Measurements from ENCODE around the gene NPTX1.

The NPTX1 gene

DNA sequence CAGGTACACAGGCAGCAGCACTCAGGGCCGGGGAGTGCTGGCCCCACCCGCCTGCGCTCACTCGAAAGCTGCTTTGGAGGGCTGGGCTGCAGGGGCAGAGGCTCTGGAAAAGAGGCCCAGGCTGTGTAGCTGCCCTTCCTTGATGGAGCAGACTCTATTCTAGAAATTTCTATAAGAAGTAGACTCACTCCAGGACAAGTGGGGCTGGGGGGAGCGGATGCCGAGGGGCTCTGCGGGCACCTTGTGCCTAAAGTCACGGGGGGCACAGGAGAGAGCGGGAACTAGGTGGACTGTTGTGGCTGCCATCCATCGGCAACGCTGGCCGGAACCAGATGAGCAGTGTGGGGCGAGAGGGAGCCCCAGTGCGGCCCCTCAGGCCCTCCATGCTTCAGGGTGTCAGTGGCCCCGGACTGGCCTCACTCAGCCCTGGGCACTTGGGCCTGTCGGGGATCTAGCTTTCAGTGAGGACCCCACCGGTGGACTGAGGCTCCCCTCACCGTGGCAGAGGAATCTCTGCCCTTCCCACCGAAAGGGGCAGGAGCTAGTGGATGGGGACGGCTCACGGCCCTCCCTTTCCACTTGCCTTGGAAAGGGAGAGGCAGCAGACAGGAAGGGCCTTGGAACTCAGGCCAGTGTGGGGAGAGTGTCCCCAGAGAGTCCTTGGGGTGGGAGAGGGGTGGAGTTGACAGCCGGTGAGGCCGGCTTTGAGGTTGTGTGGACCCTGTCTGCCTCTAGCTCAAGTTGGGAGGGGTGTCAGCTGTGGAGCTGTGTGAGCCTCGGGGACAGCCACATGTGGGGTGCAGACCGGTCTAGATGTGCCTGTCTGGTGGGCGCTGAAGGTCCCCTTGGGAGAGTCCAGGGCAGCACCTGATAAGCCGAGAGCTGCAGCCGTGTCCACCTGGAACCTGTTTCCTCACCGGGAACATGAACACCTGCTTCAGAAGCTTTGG is 44.9 kb downstream of the NPTX1 start:
- TF ChIP-seq POLR2A (IDR thresholded peaks at IDR 0.05; ENCODE audit: low read depth, low read length) = no peak
- DNase-seq (ENCODE audit: insufficient read length, low spot score) = no peak
- FAIRE-seq = no peak

GRCh38 chr17:80430446-80431245 is 45.8 kb downstream of the NPTX1 start:
- no peak for DNase-seq (ENCODE audit: insufficient read length, low spot score)
- TF ChIP-seq POLR2A (IDR thresholded peaks at IDR 0.05; ENCODE audit: low read depth, low read length) = no peak
- no peak for FAIRE-seq

DNA sequence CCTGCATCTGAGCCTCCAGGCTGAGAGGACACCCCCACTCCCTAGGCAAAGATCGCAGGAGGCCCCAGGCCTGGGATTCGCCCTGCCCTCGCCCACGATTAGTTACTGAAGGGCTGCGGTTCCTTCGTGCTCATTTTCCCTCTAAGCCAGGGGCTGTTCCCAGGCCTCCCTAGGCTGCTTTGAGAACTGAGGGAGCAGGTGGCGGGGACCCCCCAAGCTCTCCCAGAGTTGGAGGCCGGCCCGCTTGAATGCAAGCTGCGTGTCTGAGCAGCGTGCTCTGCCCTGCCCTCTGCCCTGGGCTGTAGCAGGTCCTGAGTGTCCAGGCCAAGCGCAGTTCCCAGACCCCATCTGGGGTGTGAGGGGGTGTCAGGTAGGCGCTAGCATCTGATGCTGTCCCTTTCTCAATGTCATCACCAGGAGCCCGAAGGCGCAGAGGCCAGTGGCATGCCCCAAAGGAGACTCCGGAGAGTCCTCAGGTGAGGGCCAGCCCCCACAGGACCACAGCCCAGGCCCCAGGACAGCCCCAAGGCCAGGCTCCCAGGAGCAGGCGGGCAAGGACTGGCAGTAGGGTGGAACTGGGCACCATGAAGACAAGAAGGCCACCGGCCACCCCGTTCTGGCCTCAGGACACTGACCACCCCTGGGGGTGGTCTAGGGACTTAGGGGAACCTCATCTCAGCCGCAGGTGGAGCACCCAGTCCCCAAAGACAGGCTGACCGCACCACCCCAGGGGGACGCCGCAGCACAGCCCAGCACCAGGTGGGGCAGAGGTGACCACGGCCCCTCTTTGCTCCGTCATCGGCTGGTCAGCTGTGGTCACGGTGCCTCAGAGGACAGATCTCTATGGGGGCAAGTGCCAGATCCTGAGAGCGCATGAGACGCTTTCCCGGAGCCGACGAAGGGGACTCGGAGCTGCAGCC is 46.8 kb downstream of the NPTX1 start:
- DNase-seq (ENCODE audit: insufficient read length, low spot score) (no peak), FAIRE-seq (no peak)
- no peak for TF ChIP-seq POLR2A (IDR thresholded peaks at IDR 0.05; ENCODE audit: low read depth, low read length)

DNA sequence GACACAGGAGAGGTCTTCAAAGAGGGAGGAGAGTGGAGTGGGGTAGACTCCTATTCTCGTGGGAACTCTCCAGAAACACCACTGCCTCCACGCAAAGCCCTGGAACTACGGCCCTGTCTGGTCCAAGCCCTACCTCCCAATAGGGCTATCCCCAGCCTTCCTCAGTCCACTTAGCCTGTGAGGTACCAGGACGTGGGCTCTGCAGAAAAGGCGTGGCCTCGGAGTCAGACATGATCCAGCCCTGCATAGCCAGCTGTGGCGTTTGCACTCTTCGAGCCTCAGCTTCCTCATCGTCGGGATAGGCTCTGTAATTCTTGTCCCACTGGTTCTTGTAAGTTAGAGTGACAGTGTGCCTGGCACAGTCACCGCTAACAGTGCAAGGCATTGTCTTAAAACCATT is 47.6 kb downstream of the NPTX1 start:
- FAIRE-seq = no peak

GRCh38 chr17:80428363-80428762 is 48.0 kb downstream of the NPTX1 start:
- DNase-seq (ENCODE audit: insufficient read length, low spot score) (no peak), FAIRE-seq (no peak)
- no peak for TF ChIP-seq POLR2A (IDR thresholded peaks at IDR 0.05; ENCODE audit: low read depth, low read length)

More for the DNA sequence above, 47.6 kb downstream of the NPTX1 start:
- no peak for DNase-seq (ENCODE audit: insufficient read length, low spot score)
- no peak for TF ChIP-seq POLR2A (IDR thresholded peaks at IDR 0.05; ENCODE audit: low read depth, low read length)

- FAIRE-seq = no peak
- DNase-seq (ENCODE audit: insufficient read length, low spot score) = no peak
- TF ChIP-seq POLR2A (IDR thresholded peaks at IDR 0.05; ENCODE audit: low read depth, low read length) = no peak
These were observed 48.8 kb downstream of the NPTX1 start for GRCh38 chr17:80427366-80428282.

DNA sequence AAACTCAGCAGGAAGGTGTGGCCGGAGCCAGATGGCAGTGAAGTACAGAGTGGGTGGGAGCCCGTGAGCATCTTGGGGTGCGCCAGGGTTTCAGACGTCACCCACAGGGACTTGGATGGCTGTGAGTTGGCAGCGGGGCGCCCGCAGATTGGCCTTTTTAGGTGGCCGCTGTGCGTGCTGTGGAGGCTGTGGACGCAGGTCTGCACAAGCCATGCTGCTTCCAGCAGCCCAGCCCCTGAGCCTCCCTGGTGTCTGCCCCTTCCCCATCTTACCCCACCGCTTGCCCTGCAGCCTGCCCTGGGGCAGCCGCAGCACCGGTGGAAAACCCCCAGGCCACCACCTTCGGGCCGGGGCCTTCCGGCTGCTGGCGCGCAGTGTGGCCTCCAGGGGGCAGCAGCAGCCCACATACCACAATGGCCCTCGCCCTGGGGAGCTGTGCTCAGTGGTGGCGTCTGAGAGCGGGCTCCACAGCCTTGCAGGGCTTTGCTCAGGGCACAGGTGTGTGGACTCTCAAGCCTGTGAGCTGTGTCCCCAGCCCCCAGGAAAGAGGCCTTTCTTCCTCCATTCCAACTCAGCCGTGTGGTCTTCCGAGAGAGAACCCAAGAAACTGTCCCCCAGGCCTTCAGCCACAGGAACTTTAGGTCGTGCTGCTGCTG is 49.6 kb downstream of the NPTX1 start:
- FAIRE-seq (no peak), DNase-seq (ENCODE audit: insufficient read length, low spot score) (peak; percentile 90)
- TF ChIP-seq POLR2A (IDR thresholded peaks at IDR 0.05; ENCODE audit: low read depth, low read length) = no peak

- FAIRE-seq = no peak
- no peak for TF ChIP-seq POLR2A (IDR thresholded peaks at IDR 0.05; ENCODE audit: low read depth, low read length)
- DNase-seq (ENCODE audit: insufficient read length, low spot score) = no peak
These were observed 50.5 kb downstream of the NPTX1 start for GRCh38 chr17:80425835-80426426.

DNA sequence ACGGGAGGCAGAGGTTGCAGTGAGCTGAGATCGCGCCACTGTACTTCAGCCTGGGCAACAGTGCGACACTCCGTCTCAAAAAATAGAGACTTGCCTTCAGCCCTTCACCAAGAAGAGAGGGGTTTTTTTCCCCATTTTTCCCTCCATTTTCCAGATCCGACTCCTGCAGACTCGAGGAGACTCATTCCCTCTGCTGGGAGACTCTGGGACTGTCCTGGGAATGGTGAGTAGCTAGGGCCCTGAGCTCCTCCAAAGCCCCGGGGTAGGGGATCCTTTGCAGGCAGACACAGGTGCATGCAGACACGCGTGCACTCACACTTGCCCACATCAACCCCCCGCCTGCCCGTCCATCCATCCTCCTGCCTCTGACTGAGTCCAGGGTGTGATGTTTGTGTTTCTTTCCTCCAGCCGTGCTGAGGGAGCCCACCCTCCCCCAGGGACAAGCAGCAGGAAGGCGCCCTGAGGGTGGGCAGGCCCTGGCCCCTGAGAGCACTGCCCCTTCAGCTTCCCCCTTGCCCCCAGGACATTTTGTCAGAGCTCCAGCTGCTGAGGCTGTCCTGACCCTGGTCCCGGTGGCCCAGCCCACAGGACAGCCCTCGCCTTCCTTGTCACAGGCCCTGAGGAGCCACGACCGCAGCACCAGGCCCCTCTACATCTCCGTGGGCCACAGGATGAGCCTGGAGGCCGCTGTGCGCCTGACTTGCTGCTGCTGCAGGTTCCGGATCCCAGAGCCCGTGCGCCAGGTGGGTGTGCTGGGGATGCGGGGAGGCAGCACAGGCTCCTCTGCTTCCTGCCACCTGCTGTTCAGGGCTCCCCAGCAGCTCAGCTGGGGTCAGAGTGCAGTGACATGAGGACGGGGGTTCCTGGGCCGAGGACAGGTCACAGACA is 51.3 kb downstream of the NPTX1 start:
- DNase-seq (ENCODE audit: insufficient read length, low spot score) (no peak), FAIRE-seq (no peak)
- TF ChIP-seq POLR2A (IDR thresholded peaks at IDR 0.05; ENCODE audit: low read depth, low read length) = no peak

DNA sequence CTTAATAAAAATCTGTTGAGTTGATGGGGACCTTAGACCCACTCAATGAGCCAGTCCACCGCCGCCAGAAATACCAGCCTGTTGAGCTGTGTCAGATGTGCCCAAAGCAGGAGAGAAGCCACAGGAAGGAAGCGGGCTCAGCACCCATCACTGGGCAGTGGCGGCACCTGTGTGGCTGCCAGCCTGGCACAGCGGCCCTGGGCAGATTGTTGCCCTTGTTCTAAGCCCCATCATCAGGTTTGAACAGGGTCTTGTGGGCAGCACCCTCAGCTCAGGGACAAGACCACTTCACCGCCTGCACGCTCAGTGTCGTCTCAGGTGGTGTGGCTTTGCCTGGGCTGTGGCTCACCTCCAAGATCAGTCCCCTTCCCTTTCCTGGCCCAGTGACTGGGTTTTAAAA is 52.1 kb downstream of the NPTX1 start:
- no peak for TF ChIP-seq POLR2A (IDR thresholded peaks at IDR 0.05; ENCODE audit: low read depth, low read length)
- no peak for FAIRE-seq
- DNase-seq (ENCODE audit: insufficient read length, low spot score) = no peak
